Fibroblast of peridontal ligament (primary cell): Measurements from ENCODE around the gene RAP1A.
"Not testable (repeated sequence)": the region's sequence is repeated elsewhere in the genome, so short reads cannot be mapped to it uniquely, and the experiment has no call there.

Source experiments
- DNase-seq: peaks from one replicate; pipeline ENCODE4 v3.0.0-alpha.2; 2010; ENCODE audit errors: extremely low read depth

The RAP1A gene

DNA sequence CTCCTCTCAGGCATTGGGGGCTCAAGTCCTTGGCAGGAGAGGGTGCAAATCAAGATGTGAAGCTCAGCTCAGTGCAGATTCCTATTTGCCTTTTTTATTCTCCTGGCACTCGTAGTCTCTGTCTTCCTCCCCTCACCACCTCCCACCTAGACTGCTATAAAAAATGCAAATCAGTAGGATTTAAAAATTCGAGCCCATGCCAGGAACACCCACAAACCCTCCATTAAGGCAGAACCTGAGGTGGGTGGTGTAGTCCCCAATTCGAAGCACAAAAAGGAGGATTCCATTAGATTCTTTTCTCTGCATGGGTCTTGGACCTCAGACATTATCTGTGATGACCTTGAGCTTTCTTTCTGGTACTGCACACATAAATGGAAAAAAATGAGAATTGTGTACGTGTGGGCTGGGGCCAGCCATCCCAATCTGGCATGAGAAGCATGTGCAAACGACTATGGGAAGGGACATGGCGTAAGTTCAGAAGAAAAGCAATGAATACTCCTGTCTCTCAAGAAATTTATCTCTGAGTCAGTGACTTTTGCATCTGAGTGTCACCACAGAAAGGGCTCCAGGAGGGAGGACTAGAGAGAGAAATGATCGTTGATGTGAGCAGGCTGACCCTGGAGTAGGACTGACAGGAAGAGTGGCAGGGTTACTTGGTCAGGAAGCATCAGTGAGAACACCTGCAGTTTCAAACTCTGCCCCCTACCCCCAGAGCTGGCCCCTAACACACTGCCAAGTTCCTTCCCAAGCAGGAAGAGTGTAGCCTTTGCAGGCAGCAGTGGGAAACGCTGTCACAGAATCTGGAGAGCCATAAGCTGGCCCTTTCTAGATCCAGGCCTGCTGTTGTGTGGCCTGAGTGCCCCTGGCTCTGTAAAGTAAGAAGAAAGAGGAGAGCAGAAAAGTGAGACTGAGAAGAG, 117.9 kb downstream of the RAP1A start:
- DNase-seq, result no peak

DNA sequence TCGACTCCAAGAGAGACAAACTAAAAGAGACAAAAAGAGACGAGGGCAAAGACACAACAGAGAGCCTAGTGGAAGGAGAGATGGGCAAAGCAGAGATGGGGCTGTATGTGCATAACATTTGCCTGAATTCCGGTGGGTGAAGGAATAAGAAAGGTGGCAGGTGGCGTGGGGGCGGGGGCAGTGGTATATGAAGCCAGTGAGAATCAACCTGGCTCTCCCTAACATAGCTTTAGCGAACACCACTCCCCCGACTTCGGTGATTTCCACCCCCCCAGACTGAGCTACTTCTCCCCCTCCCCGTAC, 118.5 kb downstream of the RAP1A start:
- DNase-seq, result no peak

DNA sequence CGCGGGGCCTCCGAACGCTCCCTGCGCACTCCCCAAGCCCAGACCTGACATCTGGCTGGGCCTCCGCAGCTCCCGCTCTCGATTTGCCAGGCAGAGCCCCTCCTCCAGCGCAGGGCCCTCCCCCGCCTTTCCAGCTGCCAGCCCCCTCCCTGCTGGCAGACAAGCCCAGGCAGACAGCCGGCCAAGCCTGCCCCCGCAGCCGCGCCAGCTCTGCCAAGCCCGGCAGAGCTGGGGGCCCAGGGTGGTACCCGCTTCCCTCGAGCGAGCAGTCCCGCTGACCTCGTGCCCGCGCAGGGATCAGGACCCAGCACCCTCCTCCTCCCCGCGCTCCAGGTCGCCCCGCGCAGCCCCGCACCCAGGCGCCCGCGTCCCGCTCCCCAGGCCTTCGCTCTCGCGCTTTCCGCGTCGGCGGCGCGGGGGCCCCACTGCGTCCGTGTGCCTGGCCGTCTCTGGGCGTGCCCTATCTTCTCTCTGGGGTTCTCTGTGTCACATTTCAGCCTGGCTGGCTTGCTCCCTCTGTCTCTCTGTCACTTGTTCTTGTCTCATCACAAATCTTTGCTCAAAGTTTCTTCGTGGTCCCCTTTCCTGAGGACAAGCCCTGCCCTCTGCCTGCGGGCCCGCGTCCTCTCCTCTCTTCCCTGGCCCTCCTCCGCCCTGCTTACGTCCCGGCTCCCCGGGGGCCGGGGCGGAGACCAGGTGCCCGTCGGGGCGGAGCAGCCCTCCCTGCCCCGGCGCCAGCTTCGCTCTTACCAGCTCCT, 119.0 kb downstream of the RAP1A start:
- peak; percentile 73 for DNase-seq

DNA sequence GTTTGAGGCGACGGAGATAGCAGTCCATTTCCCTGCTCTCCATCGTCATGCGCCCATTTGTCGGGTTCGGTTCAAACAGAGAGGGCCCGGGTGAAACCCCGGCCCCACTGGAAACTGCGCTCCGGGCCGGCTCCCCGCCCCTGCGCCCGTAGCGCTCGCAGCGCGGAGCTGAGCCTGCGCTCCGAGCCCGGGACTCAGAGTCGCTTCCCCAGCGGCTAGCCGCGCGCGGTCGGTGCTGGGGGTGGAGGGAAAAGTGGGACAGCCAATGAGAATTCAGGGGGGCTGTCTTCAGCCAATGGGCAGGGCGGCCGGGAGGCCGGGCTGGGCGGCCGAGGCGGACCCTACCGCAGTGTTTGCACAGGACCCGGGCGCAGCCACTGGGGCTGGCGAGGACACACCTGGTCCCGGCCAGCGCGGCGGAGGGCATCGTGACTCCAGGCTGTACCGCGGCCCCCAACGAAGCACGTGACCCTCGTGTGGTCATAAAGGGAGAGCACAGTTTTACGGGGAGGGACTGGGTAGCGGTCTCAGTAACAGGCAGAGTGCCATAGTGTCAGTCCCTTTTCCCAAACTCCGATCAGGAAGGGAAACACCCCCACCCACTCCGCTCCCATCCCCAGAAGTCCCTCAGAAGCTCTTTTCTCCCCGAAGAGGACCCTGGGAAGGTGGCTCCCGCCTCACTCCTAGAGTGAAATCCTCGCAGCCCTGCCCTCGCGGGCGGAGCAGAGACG, 119.8 kb downstream of the RAP1A start, which contains the start of gene INKA2:
TSS of gene INKA2 (minus strand) at position 202 of the 731 bp plus-strand sequence. CDS start at position 49, 153 bp downstream.
- DNase-seq, result peak; percentile 81

DNA sequence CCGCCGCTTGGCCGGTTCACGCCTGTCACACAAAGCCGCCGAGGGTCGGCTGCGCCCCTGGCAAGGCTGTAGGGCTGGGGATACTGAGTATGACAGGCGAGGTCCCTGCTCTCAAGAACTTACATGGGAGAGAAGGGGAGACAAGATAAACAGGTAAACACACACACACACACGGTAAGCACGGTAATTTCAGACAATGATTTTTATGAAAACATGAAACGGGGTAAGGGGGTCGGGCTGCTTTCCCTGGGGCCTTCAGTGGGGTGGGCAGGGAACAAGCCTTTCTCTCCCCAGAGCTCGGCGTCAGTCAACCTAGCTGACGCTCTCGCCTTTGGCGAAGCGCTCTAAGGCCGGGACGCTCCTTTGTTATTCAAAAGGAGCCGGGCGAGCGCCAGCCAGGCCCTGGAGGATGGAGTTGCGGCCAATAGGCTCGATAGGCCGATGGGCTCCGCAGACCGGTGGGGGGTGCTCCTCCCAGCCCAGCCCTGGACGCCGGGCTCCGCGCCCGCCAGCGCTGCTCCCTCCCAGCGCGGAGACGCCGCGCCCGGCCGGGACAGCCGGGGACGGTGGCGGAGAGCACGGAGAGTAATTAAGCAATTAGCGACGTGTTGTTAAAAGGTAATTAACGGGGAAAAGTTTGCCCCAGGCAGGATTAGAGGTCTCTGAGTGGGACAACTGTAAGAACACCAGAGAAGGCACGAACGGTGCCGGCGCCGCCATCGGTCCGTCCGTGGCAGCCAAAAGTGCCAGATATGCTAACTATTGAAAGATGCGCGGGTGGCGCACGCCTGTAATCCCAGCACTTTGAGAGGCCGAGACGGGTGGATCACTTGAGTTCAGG, 120.6 kb downstream of the RAP1A start:
- DNase-seq, result peak; percentile 71

DNA sequence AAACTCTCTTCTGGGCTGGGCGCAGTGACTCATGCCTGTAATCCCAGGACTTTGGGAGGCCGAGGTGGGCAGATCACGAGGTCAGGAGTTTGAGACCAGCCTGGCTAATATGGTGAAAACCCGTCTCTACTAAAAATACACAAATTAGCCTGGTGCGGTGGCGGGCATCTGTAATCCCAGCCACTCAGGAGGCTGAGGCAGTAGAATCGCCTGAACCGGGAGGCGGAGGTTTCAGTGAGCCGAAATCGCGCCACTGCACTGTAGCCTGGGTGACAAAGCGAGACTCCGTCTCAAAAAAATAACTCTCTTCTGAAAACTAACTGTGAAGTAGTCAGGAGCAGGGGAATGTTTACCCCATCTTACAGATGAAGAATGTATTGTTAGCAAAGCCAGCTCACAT, 122.7 kb downstream of the RAP1A start:
- not testable (repeated sequence) for DNase-seq

DNA sequence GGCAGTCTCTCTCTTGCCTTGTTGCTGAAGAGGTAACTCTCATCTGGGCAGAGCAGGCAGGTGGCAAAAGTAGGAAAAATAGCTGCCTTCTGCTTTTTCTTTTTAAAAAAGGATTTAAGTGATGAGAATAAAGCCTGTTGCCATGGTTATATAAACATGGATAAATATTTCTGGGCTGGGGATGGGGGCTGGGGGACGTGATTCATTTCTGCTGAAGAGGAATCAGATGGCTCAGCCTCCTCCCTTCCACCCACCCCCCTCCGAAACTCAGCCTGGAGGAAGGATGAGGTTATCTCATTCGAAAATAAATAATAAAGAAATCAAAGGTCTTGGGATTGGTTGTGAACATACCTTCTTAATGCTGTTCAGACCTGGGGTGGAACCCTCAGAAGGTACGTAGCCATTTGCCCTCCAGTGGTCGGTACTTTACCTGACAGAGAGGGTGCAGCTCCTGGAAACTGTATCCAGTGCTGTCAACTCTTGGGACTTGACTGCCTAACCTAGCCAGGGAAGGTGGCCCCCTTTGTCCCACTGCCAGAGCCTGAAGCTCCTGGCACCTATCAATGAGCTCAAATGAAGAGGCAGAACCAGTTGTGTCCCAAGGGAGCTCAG, 123.5 kb downstream of the RAP1A start:
- DNase-seq, result peak; percentile 64

DNA sequence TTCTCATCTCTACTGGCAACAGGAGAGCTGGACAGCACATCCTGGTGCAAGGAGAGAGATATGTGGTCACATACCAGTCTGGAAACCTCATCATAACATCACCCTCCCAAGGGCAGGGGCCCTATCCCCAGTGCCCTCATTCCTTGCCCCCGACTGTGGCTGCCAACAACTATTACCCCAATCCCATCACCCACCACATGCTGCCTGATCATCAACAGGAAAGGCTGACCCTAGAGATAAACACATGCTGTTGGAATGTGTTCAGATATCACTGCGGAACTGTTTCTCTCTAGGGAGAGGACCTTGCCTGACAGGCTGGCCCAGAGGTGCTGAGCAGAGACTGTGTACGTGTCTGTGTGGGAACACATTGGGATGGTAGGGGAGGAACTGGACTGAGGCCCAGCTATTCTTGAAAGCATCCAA, 124.1 kb downstream of the RAP1A start:
- peak; percentile 71 for DNase-seq

DNA sequence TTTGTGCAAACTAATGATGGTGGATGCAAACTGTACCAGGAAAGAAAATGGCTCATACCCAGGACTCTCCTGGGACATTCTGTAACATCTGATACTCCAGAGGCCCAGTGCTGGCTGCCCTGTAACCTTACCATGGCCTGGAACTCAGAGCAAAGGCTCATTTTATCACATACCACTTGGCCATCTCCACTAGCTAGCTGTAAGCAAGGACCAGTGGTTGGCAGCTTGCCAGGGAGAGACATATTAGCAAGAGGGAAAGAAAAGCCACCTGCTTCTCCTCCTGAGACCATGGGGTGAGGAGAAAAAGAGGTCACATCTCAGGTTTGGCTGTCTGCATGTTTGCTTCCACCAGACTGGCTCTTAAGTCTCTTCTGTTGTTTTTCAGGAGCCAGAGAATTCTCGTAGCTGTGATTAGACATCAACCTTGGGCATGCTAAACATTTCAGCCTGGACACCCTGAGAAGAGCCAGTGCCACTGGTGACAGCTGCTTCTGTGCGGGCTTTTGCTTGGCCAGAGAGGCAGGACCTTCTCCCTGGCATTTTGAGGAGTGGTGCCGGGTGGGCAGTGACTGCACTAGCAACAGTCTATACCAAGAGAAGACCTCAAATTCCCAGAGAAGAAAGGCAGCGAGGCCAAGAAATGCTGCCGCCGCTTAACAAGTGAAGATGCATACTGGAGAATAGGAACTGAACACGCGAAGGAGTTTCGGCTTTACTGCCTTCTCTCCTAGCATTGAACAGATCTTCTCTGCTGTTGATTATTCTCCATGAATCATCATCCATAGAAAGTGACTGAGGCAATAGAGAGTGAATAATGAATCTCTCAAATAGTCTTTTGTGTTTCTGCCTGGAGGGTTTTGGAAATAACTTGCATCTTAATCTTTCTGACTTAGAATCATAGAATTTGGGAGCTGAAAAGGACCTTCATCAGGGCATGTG, 126.4 kb downstream of the RAP1A start:
- peak; percentile 61 for DNase-seq

DNA sequence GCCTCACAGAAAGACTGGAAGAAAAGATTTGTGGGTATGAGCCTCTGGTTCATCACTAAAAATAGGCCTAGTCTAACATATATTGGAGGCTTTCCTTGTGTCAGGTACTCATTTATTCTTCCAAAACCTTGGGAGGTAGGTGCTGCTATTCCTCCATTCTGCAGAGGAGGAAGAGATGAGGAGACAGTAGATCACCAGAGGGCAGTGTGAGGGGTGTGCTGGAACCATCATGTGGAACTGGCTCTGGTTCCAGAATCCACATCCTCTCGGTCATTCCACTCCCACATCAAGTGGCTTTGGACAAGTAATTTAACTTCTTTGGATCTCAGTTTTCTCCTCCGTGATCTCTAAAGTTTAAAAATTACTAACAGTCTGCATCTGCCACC, 127.0 kb downstream of the RAP1A start:
- no peak for DNase-seq

DNA sequence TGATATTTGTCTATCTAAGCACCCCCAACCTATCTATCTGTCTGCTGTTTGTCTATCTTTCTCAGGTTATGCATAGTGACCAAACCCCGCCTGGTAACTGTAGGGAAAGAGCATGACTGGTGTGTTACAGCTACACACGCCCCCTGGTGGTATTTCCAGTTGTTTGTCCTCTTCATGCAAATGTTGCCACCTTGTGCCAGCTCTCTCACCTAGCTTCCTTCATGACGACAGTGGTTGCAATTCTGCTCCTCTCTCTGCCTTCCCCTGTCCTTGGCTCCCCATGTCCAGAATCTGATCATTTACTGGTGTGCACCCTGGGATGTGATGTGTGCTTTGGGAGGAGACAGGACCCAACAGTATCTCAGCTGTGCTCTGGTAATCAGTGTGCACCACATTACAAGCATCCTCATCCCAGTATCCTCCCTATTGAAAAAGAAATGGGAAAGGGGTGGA, 127.7 kb downstream of the RAP1A start:
- peak; percentile 76 for DNase-seq

DNA sequence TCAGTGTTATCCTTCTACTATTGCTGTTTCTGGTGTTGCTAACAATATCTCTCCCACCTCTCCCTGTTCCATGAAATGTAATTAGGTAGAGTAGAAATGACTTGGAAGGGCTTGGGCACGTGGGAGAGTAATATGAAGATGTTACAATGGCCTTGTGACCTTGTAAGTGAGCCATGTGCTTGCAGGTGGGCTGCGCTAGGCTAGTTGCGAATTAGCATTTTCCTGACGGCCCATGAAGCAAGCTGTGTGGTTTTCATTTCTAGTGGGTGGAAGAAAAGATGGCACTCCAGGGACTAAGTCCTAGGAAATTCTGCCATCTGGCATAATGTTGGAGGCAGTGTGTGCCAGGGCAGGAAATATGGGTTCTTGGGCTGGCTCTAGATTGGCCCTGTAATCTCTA, 128.4 kb downstream of the RAP1A start:
- no peak for DNase-seq

DNA sequence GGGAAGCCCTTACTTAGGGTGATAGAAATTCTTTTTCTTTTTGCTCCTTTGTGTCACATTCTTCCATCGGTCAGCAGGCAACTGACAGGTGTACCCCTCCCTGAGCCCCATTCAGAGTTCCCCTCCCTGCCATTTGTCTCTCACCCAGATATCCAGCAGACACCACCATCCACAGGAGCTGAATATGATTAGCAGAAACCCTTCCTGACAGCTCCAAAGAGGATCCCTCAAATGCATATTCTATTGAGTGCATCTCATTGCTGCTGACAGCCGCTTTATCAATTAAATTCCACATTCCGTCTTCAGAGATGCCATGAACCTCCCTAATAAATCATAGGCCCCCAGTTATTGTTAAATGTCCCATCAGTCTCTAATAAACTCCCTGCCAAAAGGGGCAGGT, 130.0 kb downstream of the RAP1A start:
- DNase-seq, result no peak

DNA sequence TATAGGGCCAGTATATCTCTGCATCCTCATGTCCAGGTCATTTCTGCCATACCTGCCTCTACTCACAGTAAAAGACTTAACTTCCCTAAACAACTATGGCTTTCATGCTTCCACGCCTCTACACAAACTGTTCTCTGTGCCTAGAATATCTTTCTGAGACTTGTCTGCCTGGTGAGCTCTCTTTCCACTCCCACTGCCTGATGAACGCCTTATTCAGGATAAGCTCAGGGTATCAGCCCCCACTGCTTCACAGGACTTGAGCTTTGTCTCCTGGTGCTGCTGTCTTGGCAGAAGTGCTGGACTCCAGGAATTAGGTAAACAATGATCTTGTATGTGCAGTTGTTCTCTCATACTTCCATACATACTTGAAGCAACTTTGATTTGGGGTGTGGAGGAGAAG, 131.3 kb downstream of the RAP1A start:
- no peak for DNase-seq

DNA sequence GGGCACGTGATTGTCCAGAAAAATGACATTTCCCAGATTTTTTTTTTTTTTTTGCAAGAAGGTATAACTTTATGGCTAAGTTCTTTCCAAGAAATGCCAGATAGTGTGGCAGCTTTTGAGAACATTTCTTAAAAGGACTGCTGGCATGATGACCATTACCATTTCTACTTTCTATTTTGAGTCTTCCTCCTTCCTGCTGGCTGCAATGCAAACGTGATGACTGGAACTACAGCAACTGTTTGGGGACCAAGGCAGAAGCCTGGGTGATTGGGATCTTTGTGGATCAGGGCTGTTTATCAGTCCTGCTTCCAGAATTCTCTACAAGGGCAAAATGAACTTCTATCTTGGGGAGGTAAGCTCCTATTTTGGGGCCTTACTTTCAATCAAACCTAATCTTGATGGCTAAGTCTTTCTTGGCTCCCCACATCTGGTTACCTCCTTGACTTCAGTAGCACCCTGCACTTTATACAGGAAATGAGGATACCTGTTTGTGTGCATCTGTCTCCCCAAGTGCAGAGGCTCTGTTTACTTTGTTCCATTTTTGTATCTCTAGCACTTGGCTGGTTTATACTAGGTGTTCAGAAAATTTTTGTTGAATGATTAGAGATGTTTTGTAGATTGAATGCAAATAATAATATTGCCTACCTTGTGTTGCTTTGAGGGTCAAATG, 132.5 kb downstream of the RAP1A start:
- no peak for DNase-seq

DNA sequence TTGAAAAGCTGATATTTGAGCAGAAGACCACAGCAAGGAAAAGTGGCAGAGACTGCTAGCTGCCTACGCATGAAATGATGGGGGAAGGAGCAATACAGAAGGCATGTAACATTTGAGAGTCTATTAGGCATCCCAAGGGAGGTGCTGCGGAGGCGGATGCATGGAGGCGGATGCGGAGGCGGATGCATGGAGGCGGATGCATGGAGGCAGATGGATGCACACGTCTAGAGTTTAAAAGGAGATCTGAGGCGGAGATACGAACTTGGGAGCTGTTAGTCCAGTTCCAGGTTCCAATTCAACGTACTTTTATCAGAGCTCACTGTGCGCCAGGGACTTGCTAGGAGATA, 135.4 kb downstream of the RAP1A start:
- DNase-seq, result peak; percentile 80

DNA sequence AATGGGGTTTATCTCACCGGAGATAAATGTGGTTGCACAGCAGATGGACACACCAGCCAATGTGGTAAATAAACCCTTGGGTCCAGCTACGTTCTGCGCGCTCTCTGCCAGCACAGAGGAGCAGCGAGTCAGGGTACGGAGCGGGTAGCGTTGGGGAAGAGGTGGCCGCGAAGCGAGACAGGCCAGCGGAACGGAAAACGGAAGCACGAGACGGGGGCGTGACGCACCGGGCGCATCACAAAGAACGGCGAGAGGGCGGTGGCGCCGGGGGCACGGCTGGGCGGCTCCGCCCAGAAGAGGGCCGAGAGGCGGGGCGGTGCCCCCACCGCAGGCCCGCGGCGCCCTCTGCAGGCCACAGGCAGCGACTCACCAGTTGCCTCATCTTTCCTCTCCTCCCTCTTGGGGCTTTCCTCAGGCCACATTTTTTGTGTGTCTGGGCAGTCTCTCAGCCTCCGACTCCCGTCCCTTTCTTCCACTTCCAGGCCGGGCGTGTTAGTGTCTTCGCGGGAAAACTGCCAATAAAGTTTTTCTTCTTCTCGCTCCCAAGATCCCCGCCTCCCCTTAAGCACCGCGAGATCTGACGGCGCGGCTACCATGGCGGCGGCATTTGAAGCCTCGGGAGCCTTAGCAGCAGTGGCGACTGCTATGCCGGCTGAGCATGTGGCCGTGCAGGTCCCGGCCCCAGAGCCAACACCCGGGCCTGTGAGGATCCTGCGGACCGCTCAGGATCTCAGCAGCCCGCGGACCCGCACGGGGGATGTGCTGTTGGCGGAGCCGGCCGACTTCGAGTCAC, 135.9 kb downstream of the RAP1A start, which contains the start of gene DDX20:
TSS of gene DDX20 (plus strand) at position 571 of the 793 bp plus-strand sequence. CDS start at position 595, 24 bp downstream.
- DNase-seq, result peak; percentile 99

DNA sequence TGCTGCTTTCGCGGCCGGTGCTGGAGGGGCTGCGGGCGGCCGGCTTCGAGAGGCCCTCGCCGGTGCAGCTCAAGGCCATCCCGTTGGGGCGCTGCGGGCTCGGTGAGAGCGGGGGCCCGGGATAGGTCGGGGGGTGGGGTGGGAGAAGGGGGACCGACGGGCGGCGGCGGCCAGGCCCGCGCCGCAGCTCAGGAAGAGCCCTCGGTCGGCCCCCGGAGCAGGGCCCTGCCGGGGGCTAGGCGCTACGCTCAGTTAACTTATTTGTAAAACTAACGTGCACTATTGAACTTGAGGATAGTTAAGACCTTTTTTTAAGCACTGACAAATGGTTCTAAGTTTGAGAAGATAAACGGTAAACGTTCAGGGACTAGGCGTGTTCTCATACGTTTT, 136.5 kb downstream of the RAP1A start:
- DNase-seq, result no peak
